Measurements from ENCODE around the gene SLX9.

Gene SLX9

DNA sequence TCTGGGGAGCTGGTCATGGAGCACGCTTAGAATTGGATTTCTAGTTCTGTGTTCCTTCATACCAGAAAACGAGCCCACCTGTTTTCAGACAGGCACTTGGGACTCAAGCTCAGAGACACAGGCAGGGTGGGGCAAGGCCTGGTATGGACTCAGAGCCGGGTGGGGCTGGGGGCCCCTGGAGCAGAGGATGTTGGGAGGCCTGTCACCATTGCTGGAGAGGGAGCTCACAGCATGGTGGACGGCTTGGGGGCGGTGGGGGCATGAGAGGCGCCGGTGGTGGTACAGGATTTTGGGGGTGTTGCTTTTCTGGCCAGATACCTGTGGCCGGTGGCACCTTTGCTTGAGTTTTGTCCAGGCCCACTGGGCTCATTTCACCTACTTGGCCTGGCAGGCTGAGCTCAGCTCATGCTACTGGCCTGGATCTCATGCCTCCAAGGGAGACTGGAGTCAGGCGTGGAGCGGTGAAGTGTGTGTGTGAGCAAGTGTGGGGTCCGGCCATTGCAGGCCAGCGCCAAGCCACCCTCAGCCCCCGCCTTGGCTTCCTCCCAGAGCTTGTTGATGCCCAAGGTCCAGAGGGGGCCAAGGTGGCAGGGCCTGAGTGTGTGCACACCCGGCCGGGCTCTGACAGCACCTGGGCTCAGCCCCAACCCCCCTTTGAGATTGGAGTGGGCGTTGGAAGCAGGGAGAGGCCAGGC is 8.7 kb downstream of the SLX9 start:
- Histone ChIP-seq H4K8ac (ENCODE audit: low read depth, low read length) (no peak overlapping the region), H2BK15ac (replicated peaks; ENCODE audit: low read depth) (no peak overlapping the region), H4K5ac (ENCODE audit: low read length) (no peak overlapping the region), H2BK5ac (ENCODE audit: low read length) (no peak overlapping the region), H3K4me1 (ENCODE audit: control insufficient read depth, low read depth, low read length) (no peaks in the 10 kb centered on the region), H3K18ac (ENCODE audit: low read length) (no peak overlapping the region), H3K36me3 (ENCODE audit: control insufficient read depth, insufficient read depth, low read length) (peaks cover 14% of the 10 kb centered on the region), H3K79me2 (ENCODE audit: control insufficient read depth, insufficient read depth, low read length) (peaks cover 42% of the 10 kb centered on the region), H3K4me2 (ENCODE audit: low read length) (no peak overlapping the region), H3K23ac (ENCODE audit: low read length) (no peak overlapping the region), H2BK120ac (ENCODE audit: low read depth, low read length) (no peak overlapping the region), H3K79me1 (ENCODE audit: low read length) (peaks cover 19% of the 10 kb centered on the region), H3K4me3 (ENCODE audit: low read length) (no peak overlapping the region), H2AK5ac (ENCODE audit: low read length) (no peak overlapping the region), H3K56ac (ENCODE audit: low read length) (no peak overlapping the region), H3K27me3 (ENCODE audit: insufficient read depth, low read length, poor library complexity) (no peaks in the 10 kb centered on the region), H3K27ac (ENCODE audit: low read depth, low read length) (no peak overlapping the region), H3K4ac (ENCODE audit: low read depth, low read length) (no peak overlapping the region), H3K9ac (ENCODE audit: low read length) (no peak overlapping the region)
- no CpG with 5 or more reads among the region's 16 CpGs for WGBS (ENCODE audit: extremely low coverage, insufficient coverage, low lambda C conversion rate)
- DNase-seq = no peak

DNA sequence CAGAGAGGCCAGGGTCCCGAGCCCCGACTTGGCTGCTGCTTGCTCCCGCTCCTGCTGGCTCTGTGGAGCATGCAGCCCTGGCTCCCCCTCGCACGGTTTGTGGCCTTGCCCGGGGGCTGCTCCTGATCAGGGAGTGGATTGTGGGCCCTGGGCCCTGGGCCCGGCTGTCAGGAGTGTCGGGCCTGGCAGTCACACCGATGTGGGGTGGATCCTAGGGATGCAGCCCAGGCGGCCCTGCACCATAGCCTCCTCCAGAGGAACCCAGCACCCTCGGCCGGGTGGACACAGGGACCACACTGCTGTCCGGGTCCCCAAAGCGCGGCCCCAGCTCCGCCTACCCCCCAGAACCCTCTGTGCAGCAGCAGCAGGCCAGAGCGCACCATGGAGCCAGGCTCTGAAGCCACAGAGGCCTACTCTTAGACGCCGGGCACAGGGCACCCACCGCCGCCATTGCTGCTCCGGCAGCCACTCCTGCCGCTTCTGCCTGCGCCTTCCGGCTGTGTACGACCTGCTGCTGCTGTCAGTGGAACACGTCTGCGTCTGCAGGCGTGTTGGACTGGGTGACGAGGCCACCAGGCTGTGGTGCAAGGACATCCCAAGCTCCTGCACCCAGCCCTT is 9.4 kb downstream of the SLX9 start:
- H3K9ac ChIP-seq (ENCODE audit: low read length) = no peak overlapping the region
- no peak overlapping the region for H2BK15ac ChIP-seq (replicated peaks; ENCODE audit: low read depth)
- H3K23ac ChIP-seq (ENCODE audit: low read length) = no peak overlapping the region
- H2BK120ac ChIP-seq (ENCODE audit: low read depth, low read length) = no peak overlapping the region
- no peak overlapping the region for H4K5ac ChIP-seq (ENCODE audit: low read length)
- H3K4ac ChIP-seq (ENCODE audit: low read depth, low read length) = no peak overlapping the region
- no peak overlapping the region for H2BK5ac ChIP-seq (ENCODE audit: low read length)
- H3K79me1 ChIP-seq (ENCODE audit: low read length) = peaks cover 21% of the 10 kb centered on the region
- H3K79me2 ChIP-seq (ENCODE audit: control insufficient read depth, insufficient read depth, low read length) = peaks cover 42% of the 10 kb centered on the region
- H3K27ac ChIP-seq (ENCODE audit: low read depth, low read length) = no peak overlapping the region
- H3K56ac ChIP-seq (ENCODE audit: low read length) = no peak overlapping the region
- no peak overlapping the region for H4K8ac ChIP-seq (ENCODE audit: low read depth, low read length)
- no CpG with 5 or more reads among the region's 30 CpGs for WGBS (ENCODE audit: extremely low coverage, insufficient coverage, low lambda C conversion rate)
- no peak overlapping the region for H3K4me2 ChIP-seq (ENCODE audit: low read length)
- no peaks in the 10 kb centered on the region for H3K4me1 ChIP-seq (ENCODE audit: control insufficient read depth, low read depth, low read length)
- H3K4me3 ChIP-seq (ENCODE audit: low read length) = no peak overlapping the region
- DNase-seq = no peak
- no peak overlapping the region for H2AK5ac ChIP-seq (ENCODE audit: low read length)
- no peak overlapping the region for H3K18ac ChIP-seq (ENCODE audit: low read length)
- peaks cover 9% of the 10 kb centered on the region for H3K36me3 ChIP-seq (ENCODE audit: control insufficient read depth, insufficient read depth, low read length)
- no peaks in the 10 kb centered on the region for H3K27me3 ChIP-seq (ENCODE audit: insufficient read depth, low read length, poor library complexity)

DNA sequence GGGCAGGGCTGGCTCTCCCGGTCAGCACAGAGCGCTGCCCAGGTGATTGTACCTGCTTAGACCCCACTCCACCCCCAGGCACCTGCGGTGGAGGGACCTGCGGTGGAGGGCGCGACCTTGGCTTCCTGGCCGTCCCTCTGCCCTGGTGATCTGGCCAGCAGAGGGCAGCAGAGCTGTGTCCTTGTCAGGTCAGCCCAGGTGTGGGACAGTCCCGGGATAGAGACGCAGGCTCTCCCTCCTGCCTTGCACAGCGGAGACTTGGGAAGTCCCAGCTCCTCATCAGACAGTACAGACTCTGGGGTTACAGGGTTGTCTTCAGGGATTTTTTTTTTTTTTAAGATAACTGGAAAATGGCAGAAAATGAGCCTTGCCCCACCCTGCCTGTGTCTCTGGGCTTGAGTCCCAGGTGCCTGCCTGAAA is 10.0 kb downstream of the SLX9 start:
- H3K56ac ChIP-seq (ENCODE audit: low read length) = no peak overlapping the region
- H3K4me1 ChIP-seq (ENCODE audit: control insufficient read depth, low read depth, low read length) = no peaks in the 10 kb centered on the region
- H2AK5ac ChIP-seq (ENCODE audit: low read length) = no peak overlapping the region
- H4K5ac ChIP-seq (ENCODE audit: low read length) = no peak overlapping the region
- DNase-seq = peak; percentile 83
- H3K4me3 ChIP-seq (ENCODE audit: low read length) = no peak overlapping the region
- no peak overlapping the region for H2BK120ac ChIP-seq (ENCODE audit: low read depth, low read length)
- H2BK15ac ChIP-seq (replicated peaks; ENCODE audit: low read depth) = no peak overlapping the region
- no peak overlapping the region for H3K27ac ChIP-seq (ENCODE audit: low read depth, low read length)
- H4K8ac ChIP-seq (ENCODE audit: low read depth, low read length) = no peak overlapping the region
- H3K79me2 ChIP-seq (ENCODE audit: control insufficient read depth, insufficient read depth, low read length) = peaks cover 42% of the 10 kb centered on the region
- H3K27me3 ChIP-seq (ENCODE audit: insufficient read depth, low read length, poor library complexity) = no peaks in the 10 kb centered on the region
- no peak overlapping the region for H2BK5ac ChIP-seq (ENCODE audit: low read length)
- no CpG with 5 or more reads among the region's 10 CpGs for WGBS (ENCODE audit: extremely low coverage, insufficient coverage, low lambda C conversion rate)
- H3K18ac ChIP-seq (ENCODE audit: low read length) = no peak overlapping the region
- H3K4ac ChIP-seq (ENCODE audit: low read depth, low read length) = no peak overlapping the region
- H3K36me3 ChIP-seq (ENCODE audit: control insufficient read depth, insufficient read depth, low read length) = peaks cover 8% of the 10 kb centered on the region
- H3K4me2 ChIP-seq (ENCODE audit: low read length) = no peak overlapping the region
- no peak overlapping the region for H3K9ac ChIP-seq (ENCODE audit: low read length)
- H3K23ac ChIP-seq (ENCODE audit: low read length) = no peak overlapping the region
- peaks cover 20% of the 10 kb centered on the region for H3K79me1 ChIP-seq (ENCODE audit: low read length)

DNA sequence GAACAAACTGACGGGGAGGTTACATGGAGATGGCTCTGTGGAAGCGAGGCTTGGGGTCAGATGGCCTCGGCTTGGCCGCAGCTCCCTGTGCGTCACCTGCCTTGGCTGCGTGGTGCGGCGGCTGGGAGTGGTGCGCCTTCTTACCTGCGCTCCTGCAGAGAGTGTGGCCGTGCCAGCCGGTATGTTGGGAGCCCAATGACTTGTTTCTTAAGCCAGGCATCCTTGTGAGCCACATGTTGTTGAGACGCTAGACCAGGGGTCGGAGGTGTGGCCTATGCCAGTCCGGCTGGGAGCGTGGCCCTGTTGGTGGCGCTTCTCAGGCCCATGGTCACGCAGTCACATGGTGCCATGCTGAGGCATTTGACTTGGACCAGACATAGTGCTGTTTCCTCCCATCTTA is 10.5 kb downstream of the SLX9 start:
- Histone ChIP-seq H2BK120ac (ENCODE audit: low read depth, low read length) (no peak overlapping the region), H3K4ac (ENCODE audit: low read depth, low read length) (no peak overlapping the region), H2BK5ac (ENCODE audit: low read length) (no peak overlapping the region), H3K56ac (ENCODE audit: low read length) (no peak overlapping the region), H3K36me3 (ENCODE audit: control insufficient read depth, insufficient read depth, low read length) (peaks cover 3% of the 10 kb centered on the region), H3K9ac (ENCODE audit: low read length) (no peak overlapping the region), H3K4me1 (ENCODE audit: control insufficient read depth, low read depth, low read length) (no peaks in the 10 kb centered on the region), H3K4me3 (ENCODE audit: low read length) (no peak overlapping the region), H3K27me3 (ENCODE audit: insufficient read depth, low read length, poor library complexity) (no peaks in the 10 kb centered on the region), H3K79me1 (ENCODE audit: low read length) (peaks cover 14% of the 10 kb centered on the region), H3K18ac (ENCODE audit: low read length) (no peak overlapping the region), H2BK15ac (replicated peaks; ENCODE audit: low read depth) (no peak overlapping the region), H4K8ac (ENCODE audit: low read depth, low read length) (no peak overlapping the region), H3K79me2 (ENCODE audit: control insufficient read depth, insufficient read depth, low read length) (peaks cover 39% of the 10 kb centered on the region), H2AK5ac (ENCODE audit: low read length) (no peak overlapping the region), H4K5ac (ENCODE audit: low read length) (no peak overlapping the region), H3K23ac (ENCODE audit: low read length) (no peak overlapping the region), H3K27ac (ENCODE audit: low read depth, low read length) (no peak overlapping the region), H3K4me2 (ENCODE audit: low read length) (no peak overlapping the region)
- no CpG with 5 or more reads among the region's 18 CpGs for WGBS (ENCODE audit: extremely low coverage, insufficient coverage, low lambda C conversion rate)
- no peak for DNase-seq

DNA sequence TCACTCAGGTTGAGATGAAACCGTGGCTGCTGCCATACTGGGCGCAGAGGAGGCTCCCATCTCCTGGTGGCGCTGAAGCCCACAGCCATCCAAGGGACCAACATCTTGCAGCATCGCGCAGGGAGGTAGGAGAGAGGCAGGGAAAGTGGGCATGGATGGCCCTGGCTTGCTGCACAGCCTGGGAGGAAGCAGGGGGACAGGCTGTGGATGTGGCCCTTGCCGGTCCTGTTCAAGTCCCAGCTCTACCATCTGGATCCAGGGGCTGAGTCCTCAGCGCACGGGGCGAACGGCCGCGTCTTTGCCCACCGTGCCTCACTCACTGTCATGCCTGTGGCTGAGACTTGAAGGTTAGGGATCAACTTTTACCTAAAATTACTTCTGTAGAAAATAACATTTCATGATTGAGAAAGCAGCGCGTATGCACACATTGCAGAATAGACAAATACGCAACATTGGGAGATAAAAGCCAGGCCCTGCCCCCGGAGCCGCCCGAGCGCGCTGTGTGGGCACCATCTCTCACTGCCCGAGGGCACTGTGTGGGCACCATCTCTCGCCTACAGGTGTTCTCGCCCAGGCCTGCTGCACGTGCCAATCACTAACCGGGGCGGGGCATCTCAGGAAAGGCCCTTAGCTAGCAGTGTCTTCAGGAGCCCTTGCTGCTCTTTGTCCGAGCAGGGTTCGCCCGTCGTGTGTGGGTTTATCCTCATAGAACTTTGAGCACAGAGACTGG is 11.5 kb downstream of the SLX9 start:
- no peak for DNase-seq
- Histone ChIP-seq H3K9ac (ENCODE audit: low read length) (no peak overlapping the region), H3K27ac (ENCODE audit: low read depth, low read length) (no peak overlapping the region), H3K79me2 (ENCODE audit: control insufficient read depth, insufficient read depth, low read length) (peaks cover 43% of the 10 kb centered on the region), H3K4ac (ENCODE audit: low read depth, low read length) (no peak overlapping the region), H2BK15ac (replicated peaks; ENCODE audit: low read depth) (no peak overlapping the region), H3K18ac (ENCODE audit: low read length) (no peak overlapping the region), H2AK5ac (ENCODE audit: low read length) (no peak overlapping the region), H2BK120ac (ENCODE audit: low read depth, low read length) (no peak overlapping the region), H3K4me1 (ENCODE audit: control insufficient read depth, low read depth, low read length) (no peaks in the 10 kb centered on the region), H3K4me3 (ENCODE audit: low read length) (no peak overlapping the region), H4K8ac (ENCODE audit: low read depth, low read length) (no peak overlapping the region), H3K23ac (ENCODE audit: low read length) (no peak overlapping the region), H3K27me3 (ENCODE audit: insufficient read depth, low read length, poor library complexity) (no peaks in the 10 kb centered on the region), H3K56ac (ENCODE audit: low read length) (no peak overlapping the region), H4K5ac (ENCODE audit: low read length) (no peak overlapping the region), H3K79me1 (ENCODE audit: low read length) (peaks cover 16% of the 10 kb centered on the region), H2BK5ac (ENCODE audit: low read length) (no peak overlapping the region), H3K4me2 (ENCODE audit: low read length) (no peak overlapping the region), H3K36me3 (ENCODE audit: control insufficient read depth, insufficient read depth, low read length) (peaks cover 7% of the 10 kb centered on the region)
- no CpG with 5 or more reads among the region's 31 CpGs for WGBS (ENCODE audit: extremely low coverage, insufficient coverage, low lambda C conversion rate)
